VCaP (cell line): ENCODE results near the gene PABPC5.

Experiments
- H3K27ac ChIP-seq: fragments of 450-650 bp; 2 replicates; pipeline ENCODE4 v1.5.1; 2017
- CTCF ChIP-seq: fragments of 450-650 bp; conservative IDR thresholded peaks from 2 replicates; pipeline ENCODE4 v1.5.1; 2017; ENCODE audit warnings: mild to moderate bottlenecking, moderate library complexity

PABPC5 gene

GRCh38 chrX:91434351-91435168, at the start of gene PABPC5:
TSS of gene PABPC5 (plus strand) at chrX:91434839. CDS start at chrX:91435578, 739 bp downstream.
- no peak within 1 kb of the TSS for H3K27ac ChIP-seq

GRCh38 chrX:91389026-91389425, 45.6 kb upstream of the PABPC5 start:
- H3K27ac ChIP-seq: no peak overlapping the region
- no peak for TF ChIP-seq CTCF

More at GRCh38 chrX:91434351-91435168, at the start of gene PABPC5:
- no peak for TF ChIP-seq CTCF

GRCh38 chrX:91414713-91415112, 19.9 kb upstream of the PABPC5 start:
- no peak for TF ChIP-seq CTCF
- H3K27ac ChIP-seq: no peak overlapping the region

- no peak for TF ChIP-seq CTCF
- H3K27ac ChIP-seq: no peak overlapping the region
Observed at GRCh38 chrX:91435395-91435794, 756 bp downstream of the PABPC5 start.
